Measurements from ENCODE around the gene CDH26.

Gene CDH26

DNA sequence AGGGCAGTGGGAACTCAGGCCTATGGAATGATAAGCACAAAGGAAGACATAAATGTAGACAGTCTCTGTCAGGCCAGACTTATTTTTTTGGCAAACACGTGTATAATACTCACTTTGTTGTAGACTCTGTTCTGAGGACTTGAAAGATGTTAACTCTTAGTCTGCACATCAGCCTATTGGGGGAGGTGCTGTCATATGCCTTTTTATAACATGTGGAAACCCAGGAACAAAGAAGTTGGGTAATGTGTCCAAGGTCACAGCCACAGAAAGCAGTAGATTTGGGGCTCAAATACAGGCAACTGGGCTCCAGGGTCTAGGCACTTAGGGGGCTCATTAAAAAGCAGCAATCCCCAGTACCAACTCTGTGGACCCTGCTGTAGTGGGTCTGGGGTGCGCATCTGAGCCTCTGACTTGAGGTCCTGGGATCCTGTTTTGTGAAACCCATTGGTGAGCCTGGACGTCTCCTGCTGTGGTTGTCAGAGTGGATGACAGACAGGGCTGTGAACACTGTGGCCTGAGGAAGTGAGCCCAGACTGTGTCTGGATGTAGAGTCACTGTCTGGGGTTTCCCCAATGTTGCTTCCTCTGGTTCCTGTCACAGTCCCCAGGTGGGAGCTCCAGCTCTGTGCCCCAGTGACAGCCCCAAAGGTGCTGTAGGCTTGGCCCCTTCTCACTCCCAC lies 50.0 kb downstream of the CDH26 start:
- ChIA-PET CTCF (no interaction called here), POLR2A (no interaction called here)
- no peak for DNase-seq (ENCODE audit: low read depth, low spot score)
- TF ChIP-seq, protein P1, sequence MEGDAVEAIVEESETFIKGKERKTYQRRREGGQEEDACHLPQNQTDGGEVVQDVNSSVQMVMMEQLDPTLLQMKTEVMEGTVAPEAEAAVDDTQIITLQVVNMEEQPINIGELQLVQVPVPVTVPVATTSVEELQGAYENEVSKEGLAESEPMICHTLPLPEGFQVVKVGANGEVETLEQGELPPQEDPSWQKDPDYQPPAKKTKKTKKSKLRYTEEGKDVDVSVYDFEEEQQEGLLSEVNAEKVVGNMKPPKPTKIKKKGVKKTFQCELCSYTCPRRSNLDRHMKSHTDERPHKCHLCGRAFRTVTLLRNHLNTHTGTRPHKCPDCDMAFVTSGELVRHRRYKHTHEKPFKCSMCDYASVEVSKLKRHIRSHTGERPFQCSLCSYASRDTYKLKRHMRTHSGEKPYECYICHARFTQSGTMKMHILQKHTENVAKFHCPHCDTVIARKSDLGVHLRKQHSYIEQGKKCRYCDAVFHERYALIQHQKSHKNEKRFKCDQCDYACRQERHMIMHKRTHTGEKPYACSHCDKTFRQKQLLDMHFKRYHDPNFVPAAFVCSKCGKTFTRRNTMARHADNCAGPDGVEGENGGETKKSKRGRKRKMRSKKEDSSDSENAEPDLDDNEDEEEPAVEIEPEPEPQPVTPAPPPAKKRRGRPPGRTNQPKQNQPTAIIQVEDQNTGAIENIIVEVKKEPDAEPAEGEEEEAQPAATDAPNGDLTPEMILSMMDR (IDR thresholded peaks at IDR 0.05; ENCODE audit: insufficient read depth, low read length, missing control alignments) = no peak
- H3K4me3 ChIP-seq (ENCODE audit: low read depth, low read length) = no peak overlapping the region

DNA sequence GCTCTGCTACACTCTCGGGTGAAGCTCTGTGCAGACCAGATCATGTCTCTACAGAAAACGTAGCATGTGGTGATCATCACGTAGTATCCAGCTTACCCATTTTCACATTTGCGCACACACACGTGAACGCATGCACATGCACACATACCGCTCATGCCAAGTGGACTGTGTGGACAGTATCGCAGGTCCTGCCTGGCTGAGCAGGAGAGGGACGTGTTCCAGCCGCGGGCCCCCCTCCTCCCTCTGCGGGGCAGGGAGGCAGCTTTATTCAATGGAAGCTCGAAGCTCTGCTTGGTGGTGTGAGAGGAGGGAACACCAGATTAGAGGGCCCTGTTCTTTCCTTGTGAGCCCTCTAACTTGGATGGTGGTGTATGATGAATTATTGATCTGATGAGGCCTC lies 51.1 kb downstream of the CDH26 start:
- CTCF ChIA-PET = interaction anchor here (1.0 kb wide), 2 partner anchors 16 to 24 kb away, joined by 4 read pairs; no protein-coding TSS in a partner anchor
- no peak for DNase-seq (ENCODE audit: low read depth, low spot score)

DNA sequence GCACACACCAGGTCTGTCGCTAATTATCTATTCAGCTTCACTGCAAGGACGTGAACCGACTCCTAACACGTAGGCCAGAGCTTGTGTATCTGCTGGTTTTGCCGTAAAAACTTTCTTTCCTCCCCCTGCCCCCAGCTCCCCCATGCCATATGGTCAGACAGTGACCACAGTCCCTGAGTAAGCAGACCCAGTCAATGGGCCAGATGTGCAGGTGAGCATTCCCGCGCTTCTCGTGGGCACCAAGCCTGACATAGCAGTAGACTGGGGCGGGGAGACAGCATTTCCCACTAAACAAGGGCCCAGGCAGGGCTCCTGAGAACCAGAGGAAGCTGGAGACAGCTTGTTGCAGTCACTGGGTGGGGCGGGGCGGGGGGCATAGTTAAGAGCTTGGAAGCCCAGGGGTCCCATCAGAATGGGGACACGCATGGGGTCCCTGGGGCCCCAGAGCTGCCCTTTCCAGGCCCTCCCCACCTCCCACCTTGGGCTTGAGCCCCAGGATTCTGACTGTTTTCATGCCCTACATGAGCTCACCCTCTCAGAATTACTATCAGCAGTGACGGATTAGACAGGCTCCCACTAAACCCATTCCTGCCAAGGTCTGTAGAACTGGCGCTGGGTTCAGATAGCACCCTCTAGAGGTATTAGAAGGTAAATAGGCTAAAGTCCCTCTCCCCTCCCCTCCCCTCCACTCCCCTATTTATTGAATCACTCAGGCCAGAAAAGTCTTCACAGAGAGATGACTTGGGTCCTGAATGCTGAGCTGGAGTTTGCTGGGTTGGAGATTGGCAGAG lies 51.8 kb downstream of the CDH26 start:
- TF ChIP-seq, protein P1 (IDR thresholded peaks at IDR 0.05; ENCODE audit: insufficient read depth, low read length, missing control alignments) = no peak
- CTCF ChIA-PET = interaction anchor here (0.9 to 1.0 kb wide), 4 partner anchors 16 to 76 kb away, joined by 3 to 4 read pairs (median 4); no protein-coding TSS in a partner anchor

More for the DNA sequence above, 51.1 kb downstream of the CDH26 start:
- no peak overlapping the region for H3K4me3 ChIP-seq (ENCODE audit: low read depth, low read length)
- TF ChIP-seq, protein P1 (IDR thresholded peaks at IDR 0.05; ENCODE audit: insufficient read depth, low read length, missing control alignments) = no peak
- POLR2A ChIA-PET = no interaction called here

DNA sequence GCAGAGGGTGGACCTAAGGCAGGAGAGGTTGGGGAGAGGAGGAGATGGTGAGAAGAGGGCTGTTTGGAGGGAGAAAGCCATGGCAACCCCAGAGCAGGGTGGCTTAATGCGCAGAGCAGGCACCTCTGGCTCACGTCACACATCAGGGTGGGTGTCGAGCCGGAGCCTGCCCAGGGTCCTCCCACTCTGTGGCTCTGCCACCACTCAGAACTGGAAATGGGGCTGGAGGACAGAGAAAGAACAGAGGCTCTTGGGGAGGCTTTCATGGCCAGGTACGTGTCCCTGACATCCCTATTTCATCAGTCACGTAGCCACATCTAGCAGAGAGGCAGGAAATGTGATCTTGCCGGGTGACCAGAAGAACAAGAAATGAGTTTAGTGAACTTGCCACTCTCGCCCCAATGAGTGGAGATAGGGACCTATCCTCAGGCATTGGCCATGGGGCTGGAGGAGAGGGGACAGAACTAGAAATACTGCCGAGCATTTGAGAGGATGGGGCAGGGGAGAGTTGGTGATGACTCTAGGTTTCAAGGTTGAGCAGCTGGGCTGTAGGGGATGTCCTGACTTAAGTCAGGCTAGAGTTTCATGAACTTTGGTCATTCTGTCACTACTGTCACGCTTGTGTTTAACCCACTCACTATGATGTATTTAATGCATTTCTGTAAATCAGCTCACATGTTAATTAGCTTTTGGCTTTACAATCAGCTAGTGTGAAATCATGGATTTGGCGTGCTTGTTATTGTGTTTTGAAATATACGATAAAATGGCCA lies 52.7 kb downstream of the CDH26 start:
- H3K4me3 ChIP-seq (ENCODE audit: low read depth, low read length) = no peak overlapping the region
- CTCF ChIA-PET = interaction anchor here (0.9 to 1.0 kb wide), 2 partner anchors 18 to 77 kb away, joined by 3 to 4 read pairs; no protein-coding TSS in a partner anchor
- TF ChIP-seq, protein P1 (IDR thresholded peaks at IDR 0.05; ENCODE audit: insufficient read depth, low read length, missing control alignments) = no peak
- DNase-seq (ENCODE audit: low read depth, low spot score) = no peak
- POLR2A ChIA-PET = no interaction called here

More for the DNA sequence above, 51.8 kb downstream of the CDH26 start:
- POLR2A ChIA-PET = no interaction called here
- DNase-seq (ENCODE audit: low read depth, low spot score) = no peak
- H3K4me3 ChIP-seq (ENCODE audit: low read depth, low read length) = no peak overlapping the region

DNA sequence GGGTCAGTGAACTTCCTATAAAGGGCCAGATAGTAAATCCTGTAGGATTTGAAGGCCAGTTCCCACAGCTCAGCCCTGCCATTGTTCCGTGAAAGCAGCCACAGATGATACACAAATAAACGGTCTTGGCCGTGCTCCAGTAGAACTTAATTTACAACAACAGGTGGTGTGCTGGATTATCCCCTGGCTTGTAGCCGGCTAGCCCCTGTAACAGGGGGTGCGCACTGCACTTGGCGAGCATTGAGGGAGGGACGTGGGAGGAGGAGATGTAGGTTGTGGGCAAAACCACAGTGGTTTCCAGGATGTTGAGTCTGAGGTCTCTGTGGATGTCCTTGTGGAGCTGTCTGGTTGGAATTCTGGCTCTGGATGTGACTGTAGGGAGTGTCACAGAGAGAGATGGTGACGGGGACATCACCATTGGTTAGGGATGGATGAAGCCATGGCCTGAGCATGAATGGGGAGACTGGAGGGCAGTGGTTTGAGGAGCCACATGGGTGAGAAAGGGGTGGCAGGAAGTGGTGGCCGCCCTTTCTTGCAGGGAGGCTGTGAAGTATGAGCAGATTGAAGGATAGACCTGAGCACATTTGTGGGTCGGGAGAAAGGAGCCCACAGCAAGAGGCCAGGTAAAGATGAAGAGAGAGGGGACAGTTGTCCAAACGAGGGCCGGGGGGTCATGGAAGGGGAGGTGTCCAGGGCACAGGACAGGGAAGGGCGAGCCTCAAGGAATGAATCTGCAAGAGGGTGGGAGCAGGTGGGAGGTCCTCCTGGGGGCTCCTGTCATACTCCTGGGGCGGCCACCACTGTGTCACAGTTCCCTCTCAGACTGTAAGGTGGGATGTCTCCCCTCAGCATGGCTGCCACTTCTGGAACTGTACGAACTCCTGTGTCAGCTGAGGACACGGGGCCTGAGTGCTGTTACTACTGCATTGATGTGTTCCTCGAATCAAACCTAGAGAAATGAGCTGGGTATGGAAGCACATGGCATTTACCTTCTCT lies 53.6 kb downstream of the CDH26 start:
- POLR2A ChIA-PET = no interaction called here
- no peak for DNase-seq (ENCODE audit: low read depth, low spot score)
- no peak overlapping the region for H3K4me3 ChIP-seq (ENCODE audit: low read depth, low read length)
- CTCF ChIA-PET = no interaction called here
- TF ChIP-seq, protein P1 (IDR thresholded peaks at IDR 0.05; ENCODE audit: insufficient read depth, low read length, missing control alignments) = no peak

Measured in AG04449 (cell line).